Psoas muscle (tissue), 8 donors: Measurements from ENCODE around the gene SMYD3. TPM values are rescaled to one million over a fixed set of nuclear protein-coding genes. Genes with fewer than 3 reads are reported as not detected.

ENCODE experiments used
- ATAC-seq, 4 donors: fragments of 200-7000 bp; cut with Tn5 transposase; one replicate each; pipeline ENCODE4 v1.9.1; 2020; ENCODE audit warnings: moderate library complexity in 3 of 4, mild to moderate bottlenecking in 2 of 4
- DNase-seq, 2 donors: peaks; one replicate each; pipeline ENCODE4 v3.0.0-alpha.2; 2020
- H3K27ac ChIP-seq: fragments of 200-600 bp; one replicate; pipeline ENCODE4 v1.8.0; 2022
- H3K27me3 ChIP-seq, 3 donors: fragments of 200-600 bp in 1 of 3; one replicate each; pipeline versions ENCODE4 v1.6.1 to v1.8.0; 2013 to 2022; ENCODE audit warnings: low read length in 2 of 3, mild to moderate bottlenecking in 2 of 3, moderate library complexity in 1 of 3; ENCODE audit not compliant: insufficient read depth in 3 of 3
- H3K36me3 ChIP-seq, 2 donors: fragments of 200-600 bp in 1 of 2; one replicate each; pipeline versions ENCODE4 v1.6.1 to v1.8.0; 2013 to 2022; ENCODE audit warnings: low read depth in 1 of 2, mild to moderate bottlenecking in 1 of 2, moderate library complexity in 1 of 2; ENCODE audit not compliant: insufficient read depth in 1 of 2
- H3K4me1 ChIP-seq: fragments of 200-600 bp; one replicate; pipeline ENCODE4 v1.8.0; 2022
- H3K4me3 ChIP-seq: fragments of 200-600 bp; one replicate; pipeline ENCODE4 v1.8.0; 2022; ENCODE audit warnings: mild to moderate bottlenecking
- H3K9me3 ChIP-seq: fragments of 200-600 bp; one replicate; pipeline ENCODE4 v1.8.0; 2022
- WGBS, 3 donors: extraction: QIAGEN DNeasy Blood & Tissue Kit; methylation state at CpG; one replicate each; pipeline versions ENCODE4 v1.1.6 to v1.1.7; 2013; 5-methylcytosine and 5-hydroxymethylcytosine counted together
- intact Hi-C, 2 donors: fragments of 100-400 bp; cut with DNase I; formaldehyde crosslinking; loops; one replicate each; pipeline versions ENCODE4 v1.11.0 to v1.14.2; 2022
- polyA plus RNA-seq, 3 donors: library from polyadenylated mRNA; stranded (reverse); fragments of 200-250 nt; gene quantifications; one replicate each; pipeline ENCODE4 v1.2.3, GENCODE V29; 2013
- total RNA-seq, 4 donors: library from RNA; stranded (reverse); fragmentation: NEBNext Ultra II Directional in 2 of 4; extraction: Animal tissue kit (Norgen Biotek cat#: 25700) in 2 of 4; gene quantifications; one replicate each; pipeline versions ENCODE4 v1.2.1 to v1.2.4, GENCODE V29; 2021 to 2023
- TF ChIP-seq, protein P1 (sequence below): fragments of 200-600 bp; IDR thresholded peaks from one replicate; pipeline ENCODE4 v1.8.0; 2022; ENCODE audit warnings: antibody characterized with exemption
- donor health status: healthy with polysubstance abuse.
- donor health status: DM: no; HTN: no; CAD: no; lungs with moderate emphysema.
- donor health status: Bipolar disorder and iron deficiency.
- donor health status: healthy.
- donor health status: DM: yes; HTN: yes; CAD: no.
- donor health status: DM: no; HTN: no; CAD: no.
- donor health status: DM: no; HTN: no; CAD: no.
- donor health status: DM: yes; HTN: yes; CAD: no.

Gene SMYD3
- total and polyA plus RNA-seq, 7 donors: 2.9 to 6.4 (median 4.9) TPM

- H3K36me3 ChIP-seq: no peaks in the 10 kb centered on the region
- no peak overlapping the region for H3K4me3 ChIP-seq
- WGBS, 3 donors: 33 to 57% (median 56%) methylated on average over 1 of the region's 1 CpG
- H3K4me1 ChIP-seq: peaks cover 7% of the 10 kb centered on the region
- no peaks in the 10 kb centered on the region for H3K9me3 ChIP-seq
- H3K27ac ChIP-seq: no peak overlapping the region
- DNase-seq (no peak), ATAC-seq (no peak)
- intact Hi-C loops: no loop called here
- TF ChIP-seq, protein P1, sequence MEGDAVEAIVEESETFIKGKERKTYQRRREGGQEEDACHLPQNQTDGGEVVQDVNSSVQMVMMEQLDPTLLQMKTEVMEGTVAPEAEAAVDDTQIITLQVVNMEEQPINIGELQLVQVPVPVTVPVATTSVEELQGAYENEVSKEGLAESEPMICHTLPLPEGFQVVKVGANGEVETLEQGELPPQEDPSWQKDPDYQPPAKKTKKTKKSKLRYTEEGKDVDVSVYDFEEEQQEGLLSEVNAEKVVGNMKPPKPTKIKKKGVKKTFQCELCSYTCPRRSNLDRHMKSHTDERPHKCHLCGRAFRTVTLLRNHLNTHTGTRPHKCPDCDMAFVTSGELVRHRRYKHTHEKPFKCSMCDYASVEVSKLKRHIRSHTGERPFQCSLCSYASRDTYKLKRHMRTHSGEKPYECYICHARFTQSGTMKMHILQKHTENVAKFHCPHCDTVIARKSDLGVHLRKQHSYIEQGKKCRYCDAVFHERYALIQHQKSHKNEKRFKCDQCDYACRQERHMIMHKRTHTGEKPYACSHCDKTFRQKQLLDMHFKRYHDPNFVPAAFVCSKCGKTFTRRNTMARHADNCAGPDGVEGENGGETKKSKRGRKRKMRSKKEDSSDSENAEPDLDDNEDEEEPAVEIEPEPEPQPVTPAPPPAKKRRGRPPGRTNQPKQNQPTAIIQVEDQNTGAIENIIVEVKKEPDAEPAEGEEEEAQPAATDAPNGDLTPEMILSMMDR: no peak
- no peaks in the 10 kb centered on the region for H3K27me3 ChIP-seq
Measured at GRCh38 chr1:245901565-245901964, 605.5 kb downstream of the SMYD3 start.

DNA sequence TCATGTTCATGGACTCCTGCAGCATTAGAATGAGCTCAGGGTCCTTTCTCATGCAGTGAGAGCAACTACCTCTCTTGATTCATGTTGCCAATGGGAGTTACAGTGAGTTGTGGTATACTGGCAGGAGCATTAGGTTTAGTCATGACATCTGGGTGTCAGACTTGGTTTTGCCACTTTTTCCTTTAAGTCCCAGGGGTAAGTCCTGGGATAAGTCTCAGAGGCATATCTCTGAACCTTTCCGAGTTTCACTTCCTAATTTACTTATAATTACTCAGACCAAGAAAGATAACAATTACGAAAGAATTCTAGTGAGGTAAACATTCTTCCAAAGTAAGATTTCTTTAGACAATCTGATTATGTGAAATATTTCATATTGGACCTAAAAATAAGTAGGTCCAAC lies 606.0 kb downstream of the SMYD3 start:
- DNase-seq: no peak
- H3K27ac ChIP-seq: no peak overlapping the region
- intact Hi-C loops: no loop called here
- WGBS, 3 donors: 92 to 97% (median 95%) methylated on average over 2 of the region's 2 CpGs
- H3K4me3 ChIP-seq: no peak overlapping the region
- ATAC-seq: no peak
- TF ChIP-seq, protein P1: no peak
- H3K9me3 ChIP-seq: no peaks in the 10 kb centered on the region
- H3K36me3 ChIP-seq: no peaks in the 10 kb centered on the region
- H3K4me1 ChIP-seq: peaks cover 10% of the 10 kb centered on the region
- H3K27me3 ChIP-seq: no peaks in the 10 kb centered on the region

GRCh38 chr1:245898581-245898980 lies 608.5 kb downstream of the SMYD3 start:
- WGBS, 3 donors: 94 to 96% (median 96%) methylated on average over 2 of the region's 2 CpGs
- TF ChIP-seq, protein P1: no peak
- ATAC-seq (no peak), DNase-seq (no peak)
- H3K36me3 ChIP-seq: no peaks in the 10 kb centered on the region
- intact Hi-C loops: no loop called here
- H3K4me3 ChIP-seq: no peak overlapping the region
- peaks cover 10% of the 10 kb centered on the region for H3K4me1 ChIP-seq
- no peak overlapping the region for H3K27ac ChIP-seq
- no peaks in the 10 kb centered on the region for H3K9me3 ChIP-seq
- no peaks in the 10 kb centered on the region for H3K27me3 ChIP-seq

DNA sequence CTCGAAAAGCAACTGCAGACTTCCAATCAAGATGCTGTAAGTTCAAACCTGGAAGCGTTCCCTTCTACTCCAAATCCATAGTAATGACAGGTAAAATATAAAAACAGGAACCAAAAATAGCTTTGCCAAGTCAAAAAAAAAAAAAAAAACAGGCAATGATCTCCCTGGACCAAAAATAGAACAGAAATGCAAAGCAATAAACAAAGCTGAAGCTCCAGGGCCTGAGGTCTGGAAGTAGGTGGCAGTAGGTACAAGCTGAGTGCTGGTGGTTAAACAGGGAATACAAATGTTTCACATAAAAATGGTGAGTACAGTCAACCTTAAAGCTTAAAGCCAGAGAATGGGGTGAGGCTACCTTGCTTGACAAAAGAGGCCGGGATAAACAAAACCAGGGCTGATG lies 610.8 kb downstream of the SMYD3 start:
- Histone ChIP-seq H3K4me3 (no peak overlapping the region), H3K27ac (no peak overlapping the region), H3K4me1 (peaks cover 10% of the 10 kb centered on the region), H3K27me3 (no peaks in the 10 kb centered on the region), H3K9me3 (no peaks in the 10 kb centered on the region), H3K36me3 (no peaks in the 10 kb centered on the region)
- TF ChIP-seq, protein P1: no peak
- ATAC-seq: no peak
- WGBS, 3 donors: 94 to 98% (median 96%) methylated on average over 3 of the region's 3 CpGs
- DNase-seq: no peak
- intact Hi-C loops: no loop called here

DNA sequence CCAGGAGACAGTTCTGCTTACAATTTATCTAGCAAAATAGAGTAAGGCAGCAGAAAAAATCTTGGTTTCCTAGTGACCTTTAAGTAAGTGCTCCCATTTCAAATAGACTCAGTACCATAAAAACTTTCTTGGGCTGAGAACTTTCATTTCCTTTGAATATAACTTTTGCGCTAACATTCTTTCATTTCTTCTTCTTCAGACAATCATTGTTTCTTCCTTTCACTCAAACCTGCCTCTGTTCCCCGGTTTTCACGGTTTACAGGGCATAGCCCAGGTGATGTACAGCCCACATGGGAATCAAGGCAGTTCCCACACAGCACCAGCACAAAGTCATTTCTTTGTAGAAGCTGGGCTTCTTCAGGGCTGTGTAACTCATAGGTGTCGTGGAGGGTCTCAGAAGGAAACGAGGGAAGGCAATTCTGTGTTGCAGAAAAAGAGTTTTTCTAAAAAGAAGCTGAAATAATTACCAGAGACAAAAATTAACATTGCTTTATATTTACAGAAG lies 611.6 kb downstream of the SMYD3 start:
- no peak for ATAC-seq
- Histone ChIP-seq H3K4me1 (peaks cover 10% of the 10 kb centered on the region), H3K36me3 (no peaks in the 10 kb centered on the region), H3K27me3 (no peaks in the 10 kb centered on the region), H3K4me3 (no peak overlapping the region), H3K9me3 (no peaks in the 10 kb centered on the region), H3K27ac (no peak overlapping the region)
- TF ChIP-seq, protein P1: no peak
- 75 to 82% (median 78%) methylated on average over 5 of the region's 5 CpGs for WGBS, 3 donors
- intact Hi-C loops: no loop called here
- no peak for DNase-seq
